Measurements from ENCODE around the gene MARK2. TPM values are rescaled to one million over a fixed set of nuclear protein-coding genes. Genes with fewer than 3 reads are reported as not detected.

MARK2 gene
- total RNA-seq, 1 donor from 2014 or later, result 32.4 TPM

DNA sequence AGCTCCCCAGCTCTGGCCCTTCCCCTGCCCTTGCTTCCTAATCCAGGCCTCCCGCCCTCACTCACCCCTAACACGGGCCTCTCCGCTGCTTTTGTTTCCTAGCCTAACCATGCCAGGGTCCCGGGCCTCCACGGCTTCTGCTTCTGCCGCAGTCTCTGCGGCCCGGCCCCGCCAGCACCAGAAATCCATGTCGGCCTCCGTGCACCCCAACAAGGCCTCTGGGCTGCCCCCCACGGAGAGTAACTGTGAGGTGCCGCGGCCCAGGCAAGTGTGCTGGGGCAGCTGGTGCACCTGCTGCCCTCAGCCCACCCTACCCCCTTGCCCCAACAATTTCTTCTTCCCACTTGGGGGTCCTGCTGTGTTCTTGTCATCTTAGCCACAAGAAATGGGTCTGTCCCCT is 65.0 kb downstream of the MARK2 start:
- intact Hi-C loops (cut with DNase I), result no loop called here
- DNase-seq (ENCODE audit: low spot score), result no peak

GRCh38 chr11:63904743-63905142 is 65.8 kb downstream of the MARK2 start:
- intact Hi-C loops (cut with DNase I), result no loop called here
- no peak for DNase-seq (ENCODE audit: low spot score)

- no peak for DNase-seq (ENCODE audit: low spot score)
- intact Hi-C loops (cut with DNase I), result no loop called here
Observed at GRCh38 chr11:63905179-63905578, 66.3 kb downstream of the MARK2 start.

GRCh38 chr11:63906087-63906486 is 67.2 kb downstream of the MARK2 start:
- no peak for DNase-seq (ENCODE audit: low spot score)
- intact Hi-C loops (cut with DNase I), result no loop called here

DNA sequence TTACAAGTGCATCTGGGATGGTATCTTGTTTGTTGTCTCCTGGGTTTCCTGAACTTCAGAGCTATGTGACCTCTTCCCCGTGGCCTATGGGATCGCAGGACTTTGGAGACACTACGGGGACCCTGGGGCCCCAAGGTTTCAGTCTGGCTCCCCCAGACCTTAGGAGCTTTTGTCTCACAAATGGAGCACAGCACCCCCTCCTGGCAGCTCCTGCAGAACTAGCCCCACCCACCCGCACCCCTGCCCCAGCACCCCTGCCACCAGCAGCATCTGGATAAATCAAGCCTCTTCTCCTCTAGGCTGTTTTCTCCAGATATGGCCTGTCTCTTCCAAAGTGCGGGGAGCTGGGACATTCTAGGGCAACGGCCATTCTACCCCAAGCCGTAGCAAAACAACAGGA is 67.7 kb downstream of the MARK2 start:
- DNase-seq (ENCODE audit: low spot score), result no peak
- intact Hi-C loops (cut with DNase I), result no loop called here

DNA sequence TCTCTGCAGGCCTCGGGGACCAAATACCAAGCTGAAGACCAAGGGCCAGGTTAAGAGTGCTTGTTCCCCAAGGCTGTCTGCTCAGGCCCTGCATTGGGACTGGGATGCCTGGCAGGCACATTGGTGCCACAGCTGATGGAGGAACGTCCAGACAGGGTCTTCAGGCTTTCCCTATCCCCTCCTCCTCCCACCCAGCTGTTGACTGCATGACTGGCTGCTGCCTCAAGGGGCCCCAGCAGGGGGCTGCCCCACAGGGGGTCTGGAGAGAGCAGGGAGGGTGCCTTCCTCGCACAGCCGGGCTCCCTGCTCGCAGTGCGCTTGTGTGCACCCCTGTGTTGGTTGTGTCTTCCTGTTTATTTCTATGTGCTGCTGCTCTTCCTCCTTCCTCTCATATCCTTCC is 68.2 kb downstream of the MARK2 start:
- DNase-seq (ENCODE audit: low spot score), result no peak
- intact Hi-C loops (cut with DNase I), result no loop called here

DNA sequence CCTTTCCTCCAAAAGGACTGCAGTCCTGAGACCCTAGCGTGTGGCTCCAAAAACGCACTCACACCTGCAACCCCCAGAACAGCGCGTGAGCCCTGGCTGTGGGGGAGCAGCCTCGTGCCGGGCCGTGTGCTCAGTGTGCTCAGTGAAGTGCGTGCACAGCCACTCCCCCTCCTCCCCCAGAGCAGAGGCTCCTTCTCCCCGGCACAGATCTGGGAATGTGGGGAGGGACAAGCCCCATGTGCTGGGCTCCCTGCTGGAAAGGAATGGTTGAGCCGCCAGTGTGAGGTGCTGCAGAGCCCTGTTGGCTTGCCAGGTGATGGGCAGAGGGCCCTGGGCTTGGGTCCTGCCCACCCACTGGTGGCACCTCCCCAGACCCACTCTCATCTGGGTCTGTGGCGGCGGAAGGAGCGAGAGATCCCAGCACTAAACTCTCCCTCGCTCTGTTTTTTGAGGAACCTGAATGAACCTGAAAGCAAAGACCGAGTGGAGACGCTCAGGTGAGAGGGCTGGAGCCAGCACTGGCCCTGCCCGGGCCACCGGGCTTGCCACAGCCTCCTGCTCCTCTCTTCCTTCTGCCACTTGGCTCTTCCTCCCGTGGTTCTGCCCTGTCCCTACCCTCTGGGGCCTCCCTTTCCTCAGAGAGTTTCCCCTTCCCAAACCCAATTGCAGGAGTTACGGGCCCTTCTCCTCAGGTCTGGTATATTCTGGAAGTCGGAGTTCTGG is 69.1 kb downstream of the MARK2 start:
- intact Hi-C loops (cut with DNase I), result no loop called here
- no peak for DNase-seq (ENCODE audit: low spot score)

GRCh38 chr11:63908631-63909401 is 69.9 kb downstream of the MARK2 start:
- no peak for DNase-seq (ENCODE audit: low spot score)
- intact Hi-C loops (cut with DNase I), result no loop called here

DNA sequence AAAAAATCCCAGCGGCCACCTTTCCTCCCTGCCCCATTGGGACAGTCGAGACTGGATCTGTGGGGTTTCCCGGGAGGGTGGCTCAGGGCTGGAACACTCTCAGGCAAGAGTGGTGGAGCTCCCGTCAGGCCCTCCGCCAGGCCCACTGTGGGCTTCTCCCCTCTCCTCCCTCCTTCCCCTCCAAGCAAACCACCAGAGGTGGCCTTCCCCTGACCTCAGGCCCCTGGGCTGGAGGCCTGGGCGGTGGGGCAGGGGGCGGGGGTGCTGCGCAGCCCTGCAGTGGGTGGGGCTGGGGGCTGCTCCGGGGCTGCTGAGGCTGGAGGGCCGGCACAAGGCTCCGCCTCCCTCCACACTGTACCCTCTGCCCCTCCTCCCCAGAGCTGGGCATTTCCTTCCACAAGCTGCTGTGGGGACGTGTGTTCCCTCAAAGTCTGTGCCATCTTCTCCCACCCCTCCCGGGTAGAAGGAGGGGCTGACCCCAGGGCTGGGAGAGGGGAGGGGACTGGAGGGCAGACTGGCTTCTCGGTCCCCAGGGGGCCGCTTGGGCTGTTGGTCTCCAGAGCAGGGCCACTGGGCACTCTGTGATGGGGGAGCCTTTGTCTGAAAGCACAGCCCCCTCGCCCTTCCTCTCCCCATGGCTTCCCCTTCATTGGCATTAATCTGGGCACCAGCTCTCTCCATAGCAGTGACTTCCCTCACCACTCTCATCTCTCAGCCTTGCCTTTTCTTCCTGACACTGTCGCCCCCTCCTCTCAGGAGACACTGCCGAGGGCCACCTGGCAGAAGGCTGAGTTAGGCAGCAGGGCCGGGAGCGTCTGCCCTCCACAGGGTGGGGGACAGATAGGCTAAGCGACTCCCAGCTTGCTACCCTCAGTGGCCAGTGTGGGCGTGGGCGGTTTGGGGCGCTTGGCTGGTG is 70.9 kb downstream of the MARK2 start:
- no peak for DNase-seq (ENCODE audit: low spot score)
- intact Hi-C loops (cut with DNase I), result no loop called here

GRCh38 chr11:63910675-63911074 is 71.8 kb downstream of the MARK2 start:
- intact Hi-C loops (cut with DNase I), result no loop called here
- DNase-seq (ENCODE audit: low spot score), result no peak

DNA sequence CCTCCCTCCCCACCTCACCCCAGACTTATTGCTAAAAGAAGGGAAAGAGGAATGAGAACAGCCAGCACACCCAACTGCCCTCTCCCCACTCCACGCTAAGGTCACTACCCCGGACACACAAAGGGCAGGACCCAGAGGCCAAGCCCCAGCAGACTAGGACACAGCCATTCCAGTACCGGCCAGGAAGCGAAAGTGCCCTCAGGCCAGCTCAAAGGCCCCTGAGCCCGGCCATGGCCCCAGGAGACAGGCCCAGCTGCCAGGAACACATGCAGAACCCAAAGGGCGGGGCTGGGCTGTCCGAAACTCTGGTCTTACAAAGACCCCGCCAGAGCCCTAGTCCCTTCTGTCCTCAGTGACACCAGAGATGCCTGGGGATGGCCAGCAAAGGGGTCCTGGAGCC is 72.5 kb downstream of the MARK2 start:
- DNase-seq (ENCODE audit: low spot score), result no peak
- intact Hi-C loops (cut with DNase I), result no loop called here

- no peak for DNase-seq (ENCODE audit: low spot score)
- intact Hi-C loops (cut with DNase I), result no loop called here
Observed at GRCh38 chr11:63911876-63912275, 73.0 kb downstream of the MARK2 start.

- DNase-seq (ENCODE audit: low spot score), result no peak
- intact Hi-C loops (cut with DNase I), result no loop called here
Observed at GRCh38 chr11:63912678-63913077, 73.8 kb downstream of the MARK2 start.

GRCh38 chr11:63913866-63914830 is 75.2 kb downstream of the MARK2 start:
- intact Hi-C loops (cut with DNase I), result no loop called here
- DNase-seq (ENCODE audit: low spot score), result no peak

GRCh38 chr11:63914896-63915691 is 76.2 kb downstream of the MARK2 start:
- DNase-seq (ENCODE audit: low spot score), result no peak
- intact Hi-C loops (cut with DNase I), result no loop called here

- intact Hi-C loops (cut with DNase I), result no loop called here
- DNase-seq (ENCODE audit: low spot score), result no peak
Observed at GRCh38 chr11:63915961-63916836, 77.3 kb downstream of the MARK2 start.
